ENCODE results near the gene PLEKHA6. TPM values are rescaled to one million over a fixed set of nuclear protein-coding genes. Genes with fewer than 3 reads are reported as not detected.

The PLEKHA6 gene
- total RNA-seq, 1 experiment from 2014 or later: 2.1 TPM

GRCh38 chr1:204391629-204392028 is 31.9 kb upstream of the PLEKHA6 start:
- no peak overlapping the region for H3K4ac ChIP-seq (ENCODE audit: low read depth, low read length)
- H3K4me2 ChIP-seq (ENCODE audit: insufficient read depth, insufficient read length, low read length): no peak overlapping the region
- no peak overlapping the region for H2BK20ac ChIP-seq (ENCODE audit: low read depth, low read length, poor library complexity, severe bottlenecking)
- H3K27ac ChIP-seq (ENCODE audit: insufficient read length, low read depth, low read length): no peak overlapping the region
- H3K23me2 ChIP-seq (ENCODE audit: insufficient read length, low read depth, low read length, poor library complexity, severe bottlenecking): no peaks in the 10 kb centered on the region
- H3T11ph ChIP-seq (ENCODE audit: low read length): no peak overlapping the region
- no peaks in the 10 kb centered on the region for H3K4me1 ChIP-seq (ENCODE audit: insufficient read depth, low read length)
- Mint-ChIP-seq H3K9me3 (0 out of 5 replicates have a peak, but pooled peaks cover 0 to 2% of the 10 kb centered on the region in 2 experiments), H3K4me1 (no peaks in the 10 kb centered on the region), H3K4me3 (no peak overlapping the region), H3K27me3 (ENCODE audit: low read depth) (peaks cover 2% of the 10 kb centered on the region; the same call in 1 of the 2 replicates), H3K36me3 (ENCODE audit: insufficient read depth in 1 of 3, low read depth in 3 of 3) (peaks cover 0 to 2% (median 0%) of the 10 kb centered on the region in 3 experiments; a peak in 2 of 7 replicates), H3K27ac (no peak overlapping the region)
- H3K9me3 ChIP-seq (ENCODE audit: control insufficient read depth, low read depth, low read length): no peaks in the 10 kb centered on the region
- no peak overlapping the region for H3K23ac ChIP-seq (ENCODE audit: insufficient read length, low read depth, low read length)
- H3K79me2 ChIP-seq (ENCODE audit: insufficient read depth, low read length): no peaks in the 10 kb centered on the region
- no peaks in the 10 kb centered on the region for H3K79me1 ChIP-seq (ENCODE audit: insufficient read depth, low read depth, low read length, poor library complexity, severe bottlenecking)
- H2AK5ac ChIP-seq (ENCODE audit: insufficient read length, low read length): no peak overlapping the region
- no peak overlapping the region for H2BK120ac ChIP-seq (ENCODE audit: low read depth, low read length, poor library complexity, severe bottlenecking)
- no peak overlapping the region for H4K91ac ChIP-seq (ENCODE audit: insufficient read length, low read depth, low read length)
- no peak for TF ChIP-seq CTCF (conservative IDR thresholded peaks at IDR 0.05)
- no peak overlapping the region for H3K56ac ChIP-seq (ENCODE audit: insufficient read length, low read depth, low read length)
- no peak overlapping the region for H2BK12ac ChIP-seq (ENCODE audit: insufficient read length, low read depth, low read length)
- no peak overlapping the region for H4K5ac ChIP-seq (ENCODE audit: insufficient read length, low read depth, low read length)
- no peaks in the 10 kb centered on the region for H4K20me1 ChIP-seq (ENCODE audit: control insufficient read depth, insufficient read depth, insufficient read length)
- H3K9ac ChIP-seq (ENCODE audit: extremely low read depth, insufficient read length, low read length): no peak overlapping the region
- no peak overlapping the region for H4K8ac ChIP-seq (replicated peaks; ENCODE audit: insufficient read length, low read depth, low read length)
- no peak overlapping the region for H3K18ac ChIP-seq (ENCODE audit: insufficient read length, low read depth, low read length)
- no peak overlapping the region for H2BK5ac ChIP-seq (ENCODE audit: insufficient read length, low read length)
- H2AFZ ChIP-seq (ENCODE audit: low read length): no peak overlapping the region
- no peak overlapping the region for H3K14ac ChIP-seq (ENCODE audit: insufficient read depth, low read length)
- DNase-seq: no peak
- H3K27me3 ChIP-seq (ENCODE audit: insufficient read depth, low read length): no peaks in the 10 kb centered on the region
- H2BK15ac ChIP-seq (ENCODE audit: low read depth, low read length): no peak overlapping the region
